Effector memory CD8-positive, alpha-beta T cell (primary cell): ENCODE results near the gene OR13H1.
"Not testable (repeated sequence)": the region's sequence is repeated elsewhere in the genome, so short reads cannot be mapped to it uniquely, and the experiment has no call there.

Experiments used
- ATAC-seq: fragments of 150-1000 bp; cut with Tn5 transposase; replicated peaks from 2 replicates; pipeline ENCODE4 v1.10.0; 2021; ENCODE audit warnings: mild to moderate bottlenecking, moderate library complexity
- DNase-seq, 3 experiments: peaks; one replicate each; pipeline ENCODE4 v3.0.0; 2021
- H3K27ac Mint-ChIP-seq, 2 donors: one replicate each; pipeline ENCODE4 v1.8.0; 2022; ENCODE audit warnings: mild to moderate bottlenecking in 2 of 2, mixed read lengths in 2 of 2, moderate library complexity in 2 of 2
- H3K27me3 Mint-ChIP-seq, 2 donors: one replicate each; pipeline ENCODE4 v1.8.0; 2022; ENCODE audit warnings: mixed read lengths in 2 of 2
- H3K36me3 Mint-ChIP-seq: one replicate; pipeline ENCODE4 v1.8.0; 2022; ENCODE audit warnings: mild to moderate bottlenecking, moderate library complexity, mixed read lengths; ENCODE audit not compliant: insufficient read depth
- H3K4me1 Mint-ChIP-seq, 2 donors: one replicate each; pipeline ENCODE4 v1.8.0; 2022; ENCODE audit warnings: low read depth in 2 of 2, mixed read lengths in 2 of 2
- H3K4me3 Mint-ChIP-seq, 2 donors: one replicate each; pipeline ENCODE4 v1.8.0; 2022; ENCODE audit warnings: mild to moderate bottlenecking in 2 of 2, mixed read lengths in 2 of 2, moderate library complexity in 2 of 2
- H3K9me3 Mint-ChIP-seq, 2 donors: one replicate each; pipeline ENCODE4 v1.8.0; 2022; ENCODE audit warnings: mixed read lengths in 2 of 2

The OR13H1 gene

GRCh38 chrX:131577999-131578734 is 34.3 kb downstream of the OR13H1 start:
- Mint-ChIP-seq H3K27me3 (no peaks in the 10 kb centered on the region), H3K36me3 (no peaks in the 10 kb centered on the region), H3K27ac (no peak overlapping the region), H3K9me3 (no peaks in the 10 kb centered on the region), H3K4me1 (no peaks in the 10 kb centered on the region), H3K4me3 (no peak overlapping the region)
- ATAC-seq (no peak), DNase-seq (no peak)

- not testable (repeated sequence) for H3K9me3 Mint-ChIP-seq
Measured at GRCh38 chrX:131578735-131579367, 35.0 kb downstream of the OR13H1 start.

DNA sequence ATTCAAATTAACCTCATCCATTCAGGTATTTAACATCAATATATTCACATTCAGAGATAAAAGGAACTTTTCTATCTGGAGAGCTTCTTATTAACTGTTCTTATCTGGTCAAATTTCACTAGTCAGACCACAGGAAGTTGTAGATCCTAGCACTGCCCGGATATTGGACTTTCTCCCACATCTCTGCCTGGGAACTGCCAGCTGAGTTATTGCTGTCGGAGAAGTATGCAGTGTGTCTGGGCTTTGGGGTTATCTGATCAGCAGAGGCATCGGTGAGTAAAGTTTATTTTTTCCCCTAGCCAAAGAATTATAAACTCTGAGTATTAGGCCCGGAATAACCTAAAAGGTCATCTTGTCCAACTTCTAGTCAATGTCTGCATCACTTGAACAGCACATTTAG is 45.1 kb downstream of the OR13H1 start:
- no peak for DNase-seq
- H3K27ac Mint-ChIP-seq = no peak overlapping the region

More at GRCh38 chrX:131578735-131579367, 35.0 kb downstream of the OR13H1 start:
- H3K36me3 Mint-ChIP-seq, H3K4me3 Mint-ChIP-seq, ATAC-seq, H3K27me3 Mint-ChIP-seq, H3K27ac Mint-ChIP-seq, H3K4me1 Mint-ChIP-seq, DNase-seq: not testable (repeated sequence)

More for the DNA sequence above, 45.1 kb downstream of the OR13H1 start:
- H3K9me3 Mint-ChIP-seq = no peaks in the 10 kb centered on the region
- no peaks in the 10 kb centered on the region for H3K36me3 Mint-ChIP-seq
- H3K4me3 Mint-ChIP-seq = no peak overlapping the region
- ATAC-seq = no peak
- H3K27me3 Mint-ChIP-seq = no peaks in the 10 kb centered on the region
- H3K4me1 Mint-ChIP-seq = no peaks in the 10 kb centered on the region
